AG09319 (cell line): ENCODE data around the gene CRISPLD2.

Experiments used
- DNase-seq: peaks from one replicate; pipeline ENCODE4 v3.0.0-alpha.2; 2010; ENCODE audit warnings: low read depth; ENCODE audit errors: extremely low read depth
- TF ChIP-seq, protein P1 (sequence below): IDR thresholded peaks from 2 replicates; pipeline ENCODE4 v1.5.1; 2011; ENCODE audit warnings: low read depth, mild to moderate bottlenecking, inconsistent platforms, low read length, moderate library complexity

CRISPLD2 gene

DNA sequence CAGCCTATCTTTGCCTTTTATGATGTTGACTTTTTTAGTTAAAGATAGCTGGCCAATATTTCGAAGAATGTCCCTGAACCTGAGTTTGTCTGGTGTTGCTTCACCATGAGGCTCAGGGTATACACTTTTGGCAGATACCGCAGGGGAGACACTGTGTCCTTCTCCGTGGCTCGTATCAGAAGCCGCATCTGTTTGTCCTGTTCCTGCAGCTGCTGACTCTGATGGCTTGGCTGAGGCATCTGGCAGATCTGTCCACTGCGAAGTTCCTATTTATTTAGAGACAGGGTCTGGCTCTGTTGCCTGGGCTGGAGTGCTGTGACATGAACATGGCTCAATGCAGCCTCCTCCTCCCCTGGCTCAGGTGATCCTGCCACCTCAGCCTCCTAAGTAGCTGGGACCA lies 93.5 kb downstream of the CRISPLD2 start:
- DNase-seq: no peak
- TF ChIP-seq, protein P1, sequence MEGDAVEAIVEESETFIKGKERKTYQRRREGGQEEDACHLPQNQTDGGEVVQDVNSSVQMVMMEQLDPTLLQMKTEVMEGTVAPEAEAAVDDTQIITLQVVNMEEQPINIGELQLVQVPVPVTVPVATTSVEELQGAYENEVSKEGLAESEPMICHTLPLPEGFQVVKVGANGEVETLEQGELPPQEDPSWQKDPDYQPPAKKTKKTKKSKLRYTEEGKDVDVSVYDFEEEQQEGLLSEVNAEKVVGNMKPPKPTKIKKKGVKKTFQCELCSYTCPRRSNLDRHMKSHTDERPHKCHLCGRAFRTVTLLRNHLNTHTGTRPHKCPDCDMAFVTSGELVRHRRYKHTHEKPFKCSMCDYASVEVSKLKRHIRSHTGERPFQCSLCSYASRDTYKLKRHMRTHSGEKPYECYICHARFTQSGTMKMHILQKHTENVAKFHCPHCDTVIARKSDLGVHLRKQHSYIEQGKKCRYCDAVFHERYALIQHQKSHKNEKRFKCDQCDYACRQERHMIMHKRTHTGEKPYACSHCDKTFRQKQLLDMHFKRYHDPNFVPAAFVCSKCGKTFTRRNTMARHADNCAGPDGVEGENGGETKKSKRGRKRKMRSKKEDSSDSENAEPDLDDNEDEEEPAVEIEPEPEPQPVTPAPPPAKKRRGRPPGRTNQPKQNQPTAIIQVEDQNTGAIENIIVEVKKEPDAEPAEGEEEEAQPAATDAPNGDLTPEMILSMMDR: no peak

DNA sequence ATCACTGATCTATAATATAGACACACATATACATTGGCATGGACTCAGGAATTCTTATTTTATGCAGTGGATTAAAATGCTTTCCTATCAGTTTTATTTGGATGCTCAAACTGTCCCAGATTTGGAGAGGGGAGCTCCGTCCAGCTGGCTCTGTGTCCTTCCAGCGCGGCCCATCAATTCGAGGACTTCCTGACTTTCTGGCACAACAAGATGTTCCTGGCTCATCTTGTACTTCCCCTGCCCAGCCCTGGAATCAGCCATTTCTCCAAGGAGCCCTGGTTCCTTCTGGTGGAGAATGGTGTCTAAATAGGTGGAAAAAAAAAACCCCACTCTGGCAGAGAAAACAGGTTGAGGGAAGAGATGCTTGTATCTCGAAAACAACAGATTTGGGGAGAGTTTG lies 94.5 kb downstream of the CRISPLD2 start:
- DNase-seq: no peak
- TF ChIP-seq, protein P1: no peak

DNA sequence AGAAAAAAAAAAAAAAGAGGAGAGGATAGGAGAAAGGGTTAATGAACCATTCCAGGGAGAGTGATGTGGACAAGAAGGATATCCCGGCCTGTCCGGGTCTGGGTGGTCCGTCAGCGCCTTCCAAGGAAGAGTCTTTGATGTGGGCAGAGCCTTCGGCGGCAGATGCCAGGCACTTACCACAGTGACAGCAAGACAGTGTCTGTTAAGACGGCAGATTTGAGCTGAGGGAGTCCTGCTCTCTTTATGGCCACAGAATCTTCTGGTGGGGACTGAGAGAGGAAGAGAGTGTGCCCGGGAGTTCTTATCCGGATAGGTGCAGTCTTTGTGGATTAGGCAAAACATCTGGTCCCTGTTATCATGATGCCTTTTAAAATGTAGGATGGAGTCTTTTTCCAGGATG lies 96.4 kb downstream of the CRISPLD2 start:
- TF ChIP-seq, protein P1: no peak
- DNase-seq: no peak

DNA sequence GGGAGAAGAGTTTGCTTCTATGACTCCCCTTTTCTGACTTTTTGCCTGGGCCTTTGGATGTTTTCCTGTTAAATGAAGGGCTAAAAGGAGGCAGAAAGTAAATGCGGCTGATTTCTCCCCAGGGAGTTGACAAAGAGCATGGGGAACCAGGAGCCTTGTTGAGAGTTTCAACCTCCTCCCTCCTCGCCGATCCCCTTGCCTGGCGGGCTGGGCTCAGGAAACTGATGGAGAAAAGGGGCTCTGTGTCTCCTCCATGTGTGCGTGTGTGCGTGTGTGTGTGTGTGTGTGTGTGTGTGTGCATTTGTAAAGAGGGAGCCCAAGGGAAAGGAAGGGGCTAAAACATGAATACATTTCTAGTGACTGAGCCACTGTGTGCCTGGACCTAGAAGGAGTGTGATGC lies 97.1 kb downstream of the CRISPLD2 start:
- TF ChIP-seq, protein P1: no peak
- no peak for DNase-seq

DNA sequence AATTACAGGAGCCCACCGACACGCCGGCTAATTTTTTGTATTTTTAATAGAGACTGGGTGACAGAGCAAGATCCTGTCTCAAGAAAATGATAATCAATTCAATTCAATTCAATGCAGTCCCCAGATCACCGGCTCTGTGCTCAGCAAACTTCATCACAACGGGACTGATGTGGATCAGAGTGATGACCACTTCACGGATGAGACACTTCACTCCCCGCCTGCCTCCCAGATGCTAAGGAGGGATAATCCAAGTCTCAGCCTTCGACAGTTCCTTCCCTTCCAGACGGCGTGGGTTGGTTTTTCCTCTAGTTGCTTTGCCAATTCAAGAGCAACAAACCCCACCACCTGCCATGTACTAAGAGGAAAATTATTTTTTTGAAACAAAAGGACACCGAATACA lies 97.7 kb downstream of the CRISPLD2 start:
- TF ChIP-seq, protein P1: no peak
- DNase-seq: no peak

DNA sequence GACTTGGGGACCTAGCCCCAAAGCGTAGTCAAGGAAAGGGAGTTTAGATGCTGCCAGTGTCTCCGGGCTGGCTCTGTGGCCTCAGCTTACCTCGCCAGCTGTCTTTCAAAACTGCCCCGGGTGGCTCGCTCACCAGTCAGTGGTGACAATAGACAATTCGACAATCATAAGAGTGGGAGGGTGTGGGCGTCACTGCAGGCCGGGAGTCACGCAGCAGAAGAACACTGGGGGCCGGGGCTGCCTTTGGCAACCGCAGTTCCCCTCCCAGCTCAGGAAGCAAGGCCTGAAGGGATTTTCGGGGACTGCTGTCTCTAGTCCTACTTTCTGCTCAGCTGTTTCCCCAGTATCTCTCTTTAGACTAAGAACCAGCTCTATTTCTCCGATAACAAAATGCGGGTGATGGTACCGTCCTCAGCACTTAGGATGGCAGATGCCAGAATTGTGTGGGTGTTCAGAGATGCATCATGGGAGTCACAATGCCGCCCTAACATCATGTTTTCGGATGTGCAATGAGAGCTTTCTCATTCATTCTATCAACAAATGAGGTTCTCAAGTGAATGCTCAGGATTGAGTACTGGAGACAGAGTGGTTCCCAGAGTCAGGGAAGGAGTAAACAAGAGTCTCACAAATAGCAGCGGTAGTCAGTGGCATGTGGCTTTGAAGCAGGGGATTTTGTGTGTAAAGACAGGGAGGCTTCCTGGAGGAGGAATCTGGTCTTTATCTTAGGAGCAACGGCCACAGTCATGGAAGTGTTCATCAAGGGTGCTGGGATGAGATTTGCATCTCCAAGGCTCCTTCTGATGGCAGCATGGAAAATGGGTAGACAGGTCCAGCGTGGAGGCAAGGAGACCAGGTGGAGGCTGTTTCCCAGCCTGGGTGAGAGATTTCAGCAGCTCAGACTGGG lies 98.5 kb downstream of the CRISPLD2 start:
- no peak for DNase-seq
- TF ChIP-seq, protein P1: no peak

DNA sequence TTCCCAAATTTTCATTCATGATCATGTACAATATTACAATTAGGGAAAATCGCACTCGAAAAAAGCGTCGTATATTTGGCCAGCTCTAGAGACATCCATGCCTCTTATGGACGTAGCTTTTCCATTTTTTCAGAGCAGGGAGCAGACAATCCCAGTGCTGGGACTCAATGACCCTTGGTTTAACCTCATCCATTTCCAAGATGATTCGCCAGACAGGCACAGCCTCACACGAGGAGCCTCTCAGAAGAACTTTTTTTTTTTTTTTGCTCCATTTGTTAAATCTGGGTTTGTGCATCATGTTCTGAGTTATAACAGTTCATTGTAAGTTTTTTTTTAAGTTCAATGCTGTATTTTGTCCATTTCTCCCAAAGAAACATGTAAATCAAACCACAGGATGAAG lies 99.5 kb downstream of the CRISPLD2 start:
- DNase-seq: no peak
- TF ChIP-seq, protein P1: no peak
